HG03135 (cell line): ENCODE measurements around the gene ZNF432.
A peak's percentile ranks its signal among the peaks of the same experiment; 100 is the strongest.
"Not testable (repeated sequence)": the region's sequence is repeated elsewhere in the genome, so short reads cannot be mapped to it uniquely, and the experiment has no call there.

Experiments used
- ATAC-seq: cut with Tn5 transposase; IDR thresholded peaks from one replicate; pipeline ENCODE4 v1.9.1; 2021; ENCODE audit warnings: mild to moderate bottlenecking, moderate library complexity; ENCODE audit not compliant: unreplicated experiment

Gene ZNF432

DNA sequence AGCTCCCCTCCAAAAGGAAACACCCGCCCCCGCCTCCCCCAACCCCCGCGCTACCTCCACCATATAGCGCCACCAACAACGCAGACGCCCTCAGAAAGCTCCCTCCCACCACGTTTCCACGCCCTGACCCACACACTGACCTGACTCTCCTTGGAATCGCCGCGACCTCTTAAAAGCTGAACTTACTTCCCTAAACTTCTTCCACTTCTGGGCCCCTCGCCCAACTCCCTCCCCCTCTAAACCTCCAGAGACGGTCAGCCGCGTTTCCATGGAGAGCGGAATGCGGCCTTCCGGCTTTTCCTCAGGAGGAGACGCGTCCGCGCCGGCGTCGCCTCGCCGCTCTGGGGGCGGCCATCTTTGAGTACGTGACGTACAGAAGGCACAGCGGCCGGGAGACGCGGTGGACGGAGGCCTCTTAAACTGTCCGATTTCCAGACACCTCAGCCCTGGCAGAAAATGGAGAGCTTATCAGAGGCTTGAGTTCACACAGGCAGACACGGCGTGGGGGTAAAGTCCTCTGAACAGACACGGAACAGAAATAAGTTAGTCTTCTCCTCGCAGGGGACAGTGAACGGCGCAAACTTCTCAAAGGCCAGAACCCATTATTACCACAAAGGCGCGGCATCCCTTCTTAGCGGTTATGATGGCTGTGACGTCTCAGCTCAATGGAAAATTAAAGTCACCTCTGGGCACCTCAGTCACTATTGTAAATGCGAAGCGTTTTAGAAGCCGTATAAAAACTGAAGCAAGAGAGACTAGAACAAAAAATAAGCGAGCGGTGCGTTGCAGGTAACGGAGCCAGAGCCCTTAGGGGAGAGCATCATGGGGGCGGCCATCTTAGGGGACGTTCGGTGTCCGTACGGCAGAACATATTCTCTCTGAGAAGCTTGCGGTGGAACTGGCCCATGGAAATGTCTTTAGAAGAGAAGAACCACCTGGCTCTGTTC lies at the start of gene ZNF432:
TSS of gene ZNF432 (minus strand) at position 284 of the 947 bp plus-strand sequence. CDS start 1,970 bp downstream, outside the sequence.
- ATAC-seq, result peak; percentile 86

DNA sequence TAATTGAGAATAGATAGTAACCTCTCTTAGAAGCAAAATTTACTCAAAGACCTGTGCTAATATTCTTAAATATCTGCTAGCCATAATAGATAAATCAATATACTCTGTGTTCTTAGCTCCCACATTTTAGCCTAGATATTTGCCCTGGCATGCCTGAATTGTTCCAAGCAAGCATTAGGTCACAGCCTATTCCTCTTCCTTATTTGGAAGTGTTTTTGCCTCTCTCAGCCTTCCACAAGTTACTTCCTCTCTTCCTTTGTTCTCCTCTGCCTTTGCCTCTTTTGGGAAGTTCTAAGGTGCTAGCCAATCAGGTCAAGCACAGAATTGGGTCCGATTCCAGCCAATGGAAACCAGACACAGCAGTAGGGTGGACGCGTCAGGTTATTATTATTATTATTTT lies 47.8 kb upstream of the ZNF432 start:
- not testable (repeated sequence) for ATAC-seq

DNA sequence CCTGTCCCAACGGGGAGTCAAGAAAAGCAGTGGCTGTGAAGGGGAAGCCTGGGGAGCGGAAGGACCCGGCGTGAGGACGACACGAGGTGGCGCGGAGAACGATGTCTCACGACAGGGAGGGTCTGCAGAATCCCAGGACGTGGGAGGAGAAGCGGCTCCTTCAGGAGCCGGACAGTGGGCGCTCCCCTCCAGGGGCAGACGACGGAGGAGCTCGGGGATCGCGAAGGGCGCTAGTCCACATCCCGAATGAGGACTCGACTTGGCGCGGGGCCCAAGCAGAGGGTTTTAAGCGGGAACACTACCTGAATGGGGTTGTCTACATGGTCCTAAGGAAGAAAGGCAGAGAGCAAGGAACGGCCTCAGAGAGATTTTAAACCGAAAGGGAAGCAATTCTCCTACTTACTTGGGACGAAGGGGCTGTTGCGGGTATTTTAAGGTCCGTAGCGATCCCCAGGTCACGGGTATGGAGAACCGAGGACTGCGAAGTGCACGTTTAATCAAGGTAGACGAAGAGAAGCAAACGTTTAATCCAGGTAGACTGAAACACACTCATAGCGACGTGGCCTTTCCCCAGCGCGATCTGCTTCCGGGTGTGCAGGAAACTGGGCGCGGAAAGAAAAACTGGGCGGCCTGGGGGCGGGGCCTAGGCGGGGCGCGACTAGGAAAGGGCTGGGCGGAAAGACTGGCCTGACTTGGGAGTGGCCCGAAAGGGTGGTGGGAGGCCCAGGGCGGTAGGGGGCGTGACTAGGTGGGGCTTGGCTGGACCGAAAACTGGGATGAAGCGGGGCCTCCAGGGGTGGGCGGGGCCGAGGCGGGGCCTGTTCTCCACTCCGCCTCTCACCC lies 46.8 kb upstream of the ZNF432 start, which contains the start of gene ZNF841:
TSS of gene ZNF841 (minus strand) at position 594 of the 843 bp plus-strand sequence. CDS start 10,964 bp downstream, outside the sequence.
- peak; percentile 83 for ATAC-seq

DNA sequence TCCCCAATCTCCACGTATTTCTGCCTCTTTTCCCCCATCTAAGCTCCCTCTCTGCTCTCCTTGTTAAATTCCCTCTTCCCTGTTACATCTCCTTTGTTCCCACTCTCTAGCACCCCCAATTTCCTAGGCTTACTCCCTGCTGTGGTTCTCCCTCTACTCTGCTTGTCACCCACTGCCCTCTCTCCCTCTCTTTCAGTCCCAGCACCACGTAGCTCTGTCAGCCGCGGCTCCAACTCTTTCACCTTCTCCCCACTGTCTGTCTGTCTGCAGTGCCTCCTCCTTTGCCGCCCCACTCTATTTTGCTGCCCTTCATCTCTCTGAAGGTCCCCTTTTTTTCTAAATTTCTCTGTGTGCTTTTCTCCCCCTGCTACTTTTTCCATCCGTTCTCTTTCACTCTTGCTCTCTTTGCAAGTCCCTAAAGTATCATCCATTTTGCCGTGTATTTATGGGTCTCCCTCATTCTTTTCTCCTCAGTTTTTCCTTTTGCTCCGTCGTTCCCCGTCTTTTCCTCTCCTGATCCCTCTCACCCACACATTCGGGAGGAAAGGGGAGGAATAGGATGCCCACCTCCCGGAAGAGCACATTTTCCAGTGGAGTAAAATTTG lies 46.0 kb upstream of the ZNF432 start:
- ATAC-seq, result no peak

DNA sequence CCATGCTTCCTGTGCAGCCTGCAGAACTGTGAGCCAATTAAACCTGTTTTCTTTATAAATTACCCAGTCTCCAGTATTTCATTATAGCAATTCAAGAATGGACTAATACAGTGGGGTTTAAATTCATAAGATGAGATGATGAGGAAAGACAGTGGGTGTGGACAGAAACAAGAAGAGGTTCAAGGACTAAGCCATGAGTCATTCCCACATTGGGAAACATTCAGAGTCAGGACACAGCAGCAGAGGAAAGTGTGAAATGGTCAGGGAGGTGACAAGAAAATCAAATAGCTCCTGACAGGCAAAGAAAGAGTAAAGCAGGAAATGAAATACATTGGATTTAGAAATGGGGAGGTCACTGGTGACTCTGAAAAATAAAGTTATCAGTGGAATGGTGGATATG lies 37.8 kb upstream of the ZNF432 start:
- ATAC-seq, result no peak

DNA sequence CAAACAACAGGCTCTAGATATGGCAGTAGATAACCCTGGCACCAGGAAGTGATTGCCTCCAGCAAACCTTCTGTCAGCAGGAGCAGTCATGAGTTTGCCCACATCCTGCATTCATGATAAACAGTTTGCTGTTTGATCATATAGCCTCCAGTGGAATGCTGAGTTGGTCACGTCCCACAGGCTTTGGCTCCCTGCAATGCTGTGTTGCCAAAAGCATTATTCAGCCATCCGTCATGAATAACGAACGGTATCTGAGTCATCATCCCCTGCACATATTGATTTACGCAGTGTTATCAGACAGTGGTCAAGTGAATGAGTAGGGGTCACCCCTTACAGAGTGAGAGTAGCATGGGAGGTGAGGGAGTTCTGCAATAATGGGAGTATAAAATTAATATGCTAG lies 21.9 kb upstream of the ZNF432 start:
- ATAC-seq, result no peak

DNA sequence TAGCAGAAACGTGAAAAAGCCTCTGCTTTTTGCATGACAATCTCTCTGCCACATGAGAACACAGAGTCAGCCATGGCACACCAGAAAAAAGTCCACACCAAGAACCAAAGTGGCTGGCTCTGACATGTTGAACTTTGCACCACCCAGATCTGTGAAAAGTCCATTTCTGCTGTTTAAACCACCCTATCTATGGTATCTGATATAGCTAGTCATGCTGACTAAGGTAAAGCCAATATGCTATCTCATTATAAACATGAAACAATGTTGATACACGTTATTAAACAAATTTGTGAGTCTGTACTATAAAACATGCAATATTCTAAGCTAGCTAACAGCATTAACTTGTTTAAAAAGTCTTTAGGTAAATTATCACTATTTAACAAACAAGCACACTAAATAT lies 21.0 kb upstream of the ZNF432 start:
- ATAC-seq, result no peak

DNA sequence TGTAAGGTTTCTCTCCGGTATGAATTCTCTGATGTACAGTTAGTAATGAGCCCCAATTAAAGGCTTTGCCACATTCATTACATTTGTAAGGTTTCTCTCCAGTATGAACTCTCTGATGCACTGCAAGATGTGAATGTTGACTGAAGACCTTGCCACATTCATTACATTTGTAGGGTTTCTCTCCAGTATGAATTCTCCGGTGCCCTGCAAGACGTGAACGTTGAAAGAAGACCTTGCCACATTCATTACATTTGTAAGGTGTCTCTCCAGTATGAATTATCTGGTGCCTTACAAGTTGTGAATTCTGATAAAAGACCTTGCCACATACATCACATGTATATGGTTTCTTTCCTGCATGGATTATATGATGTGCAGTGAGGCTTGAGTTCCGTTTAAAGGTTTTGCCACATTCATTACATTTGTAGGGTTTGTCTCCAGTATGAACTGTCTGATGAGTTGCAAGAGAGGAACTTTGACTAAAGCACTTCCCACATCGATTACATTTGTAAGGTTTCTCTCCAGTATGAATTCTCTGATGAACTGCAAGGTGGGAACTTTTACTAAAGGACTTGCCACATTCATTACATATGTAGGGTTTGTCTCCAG lies 17.7 kb upstream of the ZNF432 start:
- no peak for ATAC-seq

DNA sequence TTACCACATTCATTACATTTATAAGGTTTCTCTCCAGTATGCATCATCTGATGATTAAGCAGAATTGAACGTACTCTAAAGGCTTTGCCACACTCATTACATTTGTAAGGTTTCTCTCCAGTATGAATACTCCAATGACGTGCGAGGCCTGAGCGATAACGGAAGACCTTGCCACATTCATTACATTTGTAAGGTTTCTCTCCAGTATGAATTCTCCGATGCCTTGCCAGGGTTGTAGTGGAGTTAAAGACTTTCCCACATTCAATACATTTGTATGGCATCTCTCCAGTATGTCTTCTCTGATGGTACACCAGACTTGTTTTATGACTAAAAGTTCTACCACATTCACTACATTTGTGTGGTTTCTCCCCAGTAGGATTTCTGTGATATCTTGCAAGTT lies 16.8 kb upstream of the ZNF432 start:
- ATAC-seq, result no peak

DNA sequence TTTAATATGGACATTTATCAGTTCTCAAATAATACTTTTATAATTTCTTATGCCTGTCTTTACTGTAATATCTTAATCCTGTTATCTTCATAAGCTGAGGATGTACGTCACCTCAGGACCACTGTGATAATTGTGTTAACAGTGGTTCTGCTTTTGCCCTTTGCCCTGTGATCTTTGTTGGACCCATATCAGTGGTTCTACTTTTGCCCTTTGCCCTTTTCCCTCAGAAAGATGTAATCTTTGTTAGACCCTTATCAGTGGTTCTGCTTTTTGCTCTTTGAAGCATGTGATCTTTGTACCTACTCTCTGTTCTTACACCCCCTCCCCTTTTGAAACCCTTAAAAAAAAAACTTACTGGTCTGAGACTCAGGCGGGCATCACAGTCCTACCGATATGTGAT lies 7.8 kb upstream of the ZNF432 start:
- ATAC-seq, result not testable (repeated sequence)

DNA sequence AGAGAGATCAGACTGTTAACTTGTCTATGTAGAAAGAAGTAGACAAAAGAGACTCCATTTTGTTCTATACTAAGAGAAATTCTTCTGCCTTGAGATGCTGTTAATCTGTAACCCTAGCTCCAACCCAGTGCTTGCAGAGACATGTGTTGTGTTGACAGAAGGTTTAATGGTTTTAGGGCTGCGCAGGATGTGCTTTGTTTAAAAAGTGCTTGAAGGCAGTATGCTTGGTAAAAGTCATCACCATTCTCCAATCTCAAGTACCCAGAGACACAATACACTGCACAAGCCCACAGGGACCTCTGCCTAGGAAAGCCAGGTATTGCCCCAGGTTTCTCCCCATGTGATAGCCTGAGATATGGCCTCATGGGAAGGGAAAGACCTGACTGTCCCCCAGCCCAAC lies 3.1 kb upstream of the ZNF432 start:
- not testable (repeated sequence) for ATAC-seq

DNA sequence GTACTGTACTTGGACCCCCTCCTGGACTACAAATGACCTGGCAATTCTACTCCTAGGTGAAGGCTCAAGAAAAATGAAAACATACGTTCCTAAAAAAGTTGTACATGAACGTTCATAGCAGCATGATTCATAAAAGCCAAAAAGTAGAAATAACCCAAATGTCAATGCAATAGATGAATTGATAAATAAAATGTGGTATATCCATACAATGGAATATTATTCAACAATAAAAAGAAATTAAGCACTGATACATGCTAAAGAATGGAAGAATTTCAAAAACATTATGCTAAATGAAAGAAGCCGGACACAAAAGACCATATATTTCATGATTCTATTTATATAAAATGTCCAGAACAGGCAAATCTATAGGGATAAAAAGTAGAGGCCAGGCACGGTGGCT lies 9.5 kb downstream of the ZNF432 start:
- no peak for ATAC-seq

DNA sequence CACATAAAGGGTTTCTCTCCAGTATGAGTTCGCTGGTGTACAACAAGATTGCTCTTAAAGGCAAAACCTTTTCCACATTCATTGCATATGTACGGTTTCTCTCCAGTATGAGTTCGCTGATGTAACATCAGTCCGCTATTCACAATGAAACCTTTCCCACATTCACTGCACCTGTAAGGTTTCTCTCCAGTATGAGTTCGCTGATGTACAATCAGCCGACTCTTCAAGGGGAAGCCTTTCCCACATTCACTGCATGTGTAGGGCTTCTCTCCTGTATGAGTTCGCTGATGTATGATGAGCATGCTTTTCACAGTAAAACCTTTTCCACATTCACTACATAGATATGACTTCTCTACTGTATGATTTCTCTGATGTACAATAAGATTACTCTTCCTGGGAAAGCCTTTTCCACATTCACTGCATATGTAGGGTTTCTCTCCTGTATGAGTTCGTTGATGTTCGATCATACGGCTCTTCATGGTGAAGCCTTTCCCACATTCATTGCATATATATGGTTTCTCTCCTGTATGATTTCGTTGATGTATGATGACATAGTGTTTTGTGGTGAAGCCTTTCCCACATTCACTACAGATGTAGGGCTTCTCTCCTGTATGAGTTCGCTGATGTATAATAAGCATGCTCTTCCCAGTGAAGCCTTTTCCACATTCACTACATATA lies 14.4 kb downstream of the ZNF432 start:
- no peak for ATAC-seq

DNA sequence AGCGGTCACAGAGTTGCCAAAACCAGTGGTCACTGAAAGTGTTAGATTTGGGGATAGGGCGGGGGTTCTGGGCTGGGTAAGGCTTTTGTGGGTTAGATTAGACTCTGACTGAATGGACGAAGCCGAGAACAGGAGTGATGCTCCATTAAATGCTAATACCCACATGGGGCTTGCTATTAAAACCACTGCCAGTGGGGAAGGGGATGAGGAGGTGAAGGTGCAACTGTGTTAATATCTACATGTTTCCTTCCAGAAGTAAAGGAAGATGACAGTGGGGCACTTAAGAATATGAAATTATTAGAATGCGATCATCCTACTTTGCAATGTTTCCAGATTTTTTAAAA lies 19.9 kb downstream of the ZNF432 start:
- ATAC-seq, result peak; percentile 34

DNA sequence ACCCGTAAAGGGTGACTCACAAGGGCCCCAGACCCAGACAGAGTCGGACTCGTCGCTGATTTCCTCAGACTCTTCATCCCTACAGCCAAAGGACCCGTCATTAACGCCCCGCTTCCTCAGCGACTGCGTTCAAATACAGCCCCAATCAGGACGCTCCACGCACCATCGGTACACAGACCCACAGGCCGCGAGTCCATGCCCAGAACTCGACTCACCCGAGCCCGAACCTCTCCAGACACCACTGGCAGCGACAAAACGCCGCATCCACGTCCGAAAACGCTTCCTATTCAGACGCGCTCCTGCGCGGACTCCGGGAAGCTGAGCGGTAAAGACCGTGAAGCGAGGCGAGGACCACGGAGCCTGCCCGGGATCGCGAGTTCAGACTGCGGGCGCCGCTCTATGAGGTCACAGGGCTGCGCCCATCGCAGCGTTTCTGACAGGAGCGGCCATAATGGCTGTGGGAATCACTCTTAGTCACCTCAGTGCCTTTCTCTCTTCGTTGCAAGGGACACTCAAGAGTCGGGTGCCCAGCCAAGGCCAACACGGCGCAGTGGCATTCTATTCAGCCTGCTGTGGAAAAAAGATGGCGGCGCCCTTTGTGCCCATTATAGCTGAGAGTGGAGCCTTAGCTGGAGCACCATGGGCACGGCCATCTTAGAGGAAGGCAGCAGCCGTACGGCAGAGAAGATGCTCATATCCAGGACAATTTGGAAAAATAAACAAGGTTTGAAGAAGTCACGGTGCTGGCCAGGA lies 20.4 kb downstream of the ZNF432 start, which contains the start of gene ZNF614:
TSS of gene ZNF614 (minus strand) at position 353 of the 753 bp plus-strand sequence. CDS start 2,634 bp downstream, outside the sequence.
- peak; percentile 78 for ATAC-seq

DNA sequence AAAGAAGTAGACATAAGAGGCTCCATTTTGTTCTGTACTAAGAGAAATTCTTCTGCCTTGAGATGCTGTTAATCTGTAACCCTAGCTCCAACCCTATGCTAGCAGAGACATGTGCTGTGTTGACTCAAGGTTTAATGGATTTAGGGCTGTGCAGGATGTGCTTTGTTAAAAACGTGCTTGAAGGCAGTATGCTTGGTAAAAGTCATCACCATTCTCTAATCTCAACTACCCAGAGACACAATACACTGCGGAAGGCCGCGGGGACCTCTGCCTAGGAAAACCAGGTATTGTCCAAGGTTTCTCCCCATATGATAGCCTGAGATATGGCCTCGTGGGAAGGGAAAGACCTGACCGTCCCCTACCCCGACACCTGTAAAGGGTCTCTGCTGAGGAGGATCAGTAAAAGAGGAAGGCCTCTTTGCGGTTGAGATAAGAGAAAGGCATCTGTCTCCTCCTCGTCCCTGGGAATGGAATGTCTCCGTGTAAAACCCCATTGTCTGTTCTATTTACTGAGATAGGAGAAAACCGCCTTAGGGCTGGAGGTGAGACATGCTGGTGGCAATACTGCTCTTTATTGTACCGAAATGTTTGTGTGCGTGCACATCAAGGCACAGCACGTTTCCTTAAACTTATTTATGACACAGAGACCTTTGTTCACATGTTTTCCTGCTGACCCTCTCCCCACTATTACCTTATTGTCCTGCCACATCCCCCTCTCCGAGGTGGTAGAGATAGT lies 22.2 kb downstream of the ZNF432 start:
- not testable (repeated sequence) for ATAC-seq

DNA sequence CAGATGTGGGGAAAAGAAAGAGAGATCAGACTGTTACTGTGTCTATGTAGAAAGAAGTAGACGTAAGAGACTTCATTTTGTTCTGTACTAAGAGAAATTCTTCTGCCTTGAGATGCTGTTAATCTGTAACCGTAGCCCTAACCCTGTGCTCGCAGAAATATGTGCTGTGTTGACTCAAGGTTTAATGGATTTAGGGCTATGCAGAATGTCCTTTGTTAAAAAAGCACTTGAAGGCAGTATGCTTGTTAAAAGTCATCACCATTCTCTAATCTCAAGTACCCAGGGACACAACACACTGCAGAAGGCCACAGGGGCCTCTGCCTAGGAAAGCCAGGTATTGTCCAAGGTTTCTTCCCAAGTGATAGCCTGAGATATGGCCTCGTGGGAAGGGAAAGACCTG lies 24.2 kb downstream of the ZNF432 start:
- ATAC-seq, result not testable (repeated sequence)

DNA sequence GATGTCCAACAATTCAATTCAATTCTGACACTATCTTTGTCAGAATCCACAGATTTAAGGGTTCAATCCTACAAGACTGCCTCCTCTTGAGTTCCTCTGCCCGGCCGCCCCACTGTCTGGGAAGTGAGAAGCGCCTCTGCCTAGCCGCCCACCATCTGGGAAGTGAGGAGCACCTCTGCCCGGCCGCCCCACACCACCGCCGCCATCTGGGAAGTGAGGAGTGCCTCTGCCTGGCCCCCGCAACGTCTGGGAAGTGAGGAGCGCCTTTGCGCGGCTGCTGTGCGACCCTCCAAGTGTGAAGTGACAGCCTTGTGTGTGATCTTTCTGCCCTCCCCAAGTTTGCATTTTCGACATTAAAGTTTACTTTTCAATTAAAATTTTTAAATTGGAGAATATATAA lies 26.4 kb downstream of the ZNF432 start:
- ATAC-seq, result no peak

DNA sequence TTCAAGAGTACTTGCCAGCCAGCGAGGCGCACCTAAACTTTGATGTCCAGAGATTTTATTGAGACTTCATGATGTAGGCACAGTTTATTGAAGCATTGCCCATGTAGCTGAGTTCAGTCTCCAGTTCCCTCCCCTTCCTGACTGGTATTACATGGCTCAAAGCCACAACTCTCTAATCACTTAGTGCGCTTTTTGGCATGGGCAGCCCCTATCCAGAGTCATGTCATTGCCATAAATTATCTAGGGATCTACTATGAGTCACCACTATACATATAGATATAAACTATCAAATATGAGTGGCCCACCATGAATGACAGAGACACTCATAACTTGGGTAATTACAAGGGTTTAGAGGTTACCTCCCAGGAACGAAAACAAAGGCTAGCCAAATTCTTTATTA lies 28.1 kb downstream of the ZNF432 start:
- ATAC-seq, result no peak
